ENCODE results near the gene SNX13.

SNX13 gene, protein sequence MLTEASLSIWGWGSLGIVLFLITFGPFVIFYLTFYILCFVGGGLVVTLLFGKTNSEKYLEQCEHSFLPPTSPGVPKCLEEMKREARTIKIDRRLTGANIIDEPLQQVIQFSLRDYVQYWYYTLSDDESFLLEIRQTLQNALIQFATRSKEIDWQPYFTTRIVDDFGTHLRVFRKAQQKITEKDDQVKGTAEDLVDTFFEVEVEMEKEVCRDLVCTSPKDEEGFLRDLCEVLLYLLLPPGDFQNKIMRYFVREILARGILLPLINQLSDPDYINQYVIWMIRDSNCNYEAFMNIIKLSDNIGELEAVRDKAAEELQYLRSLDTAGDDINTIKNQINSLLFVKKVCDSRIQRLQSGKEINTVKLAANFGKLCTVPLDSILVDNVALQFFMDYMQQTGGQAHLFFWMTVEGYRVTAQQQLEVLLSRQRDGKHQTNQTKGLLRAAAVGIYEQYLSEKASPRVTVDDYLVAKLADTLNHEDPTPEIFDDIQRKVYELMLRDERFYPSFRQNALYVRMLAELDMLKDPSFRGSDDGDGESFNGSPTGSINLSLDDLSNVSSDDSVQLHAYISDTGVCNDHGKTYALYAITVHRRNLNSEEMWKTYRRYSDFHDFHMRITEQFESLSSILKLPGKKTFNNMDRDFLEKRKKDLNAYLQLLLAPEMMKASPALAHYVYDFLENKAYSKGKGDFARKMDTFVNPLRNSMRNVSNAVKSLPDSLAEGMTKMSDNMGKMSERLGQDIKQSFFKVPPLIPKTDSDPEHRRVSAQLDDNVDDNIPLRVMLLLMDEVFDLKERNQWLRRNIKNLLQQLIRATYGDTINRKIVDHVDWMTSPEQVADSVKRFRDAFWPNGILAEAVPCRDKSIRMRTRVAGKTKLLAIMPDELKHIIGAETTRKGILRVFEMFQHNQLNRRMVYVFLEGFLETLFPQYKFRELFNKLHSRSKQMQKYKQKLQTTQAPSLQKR

DNA sequence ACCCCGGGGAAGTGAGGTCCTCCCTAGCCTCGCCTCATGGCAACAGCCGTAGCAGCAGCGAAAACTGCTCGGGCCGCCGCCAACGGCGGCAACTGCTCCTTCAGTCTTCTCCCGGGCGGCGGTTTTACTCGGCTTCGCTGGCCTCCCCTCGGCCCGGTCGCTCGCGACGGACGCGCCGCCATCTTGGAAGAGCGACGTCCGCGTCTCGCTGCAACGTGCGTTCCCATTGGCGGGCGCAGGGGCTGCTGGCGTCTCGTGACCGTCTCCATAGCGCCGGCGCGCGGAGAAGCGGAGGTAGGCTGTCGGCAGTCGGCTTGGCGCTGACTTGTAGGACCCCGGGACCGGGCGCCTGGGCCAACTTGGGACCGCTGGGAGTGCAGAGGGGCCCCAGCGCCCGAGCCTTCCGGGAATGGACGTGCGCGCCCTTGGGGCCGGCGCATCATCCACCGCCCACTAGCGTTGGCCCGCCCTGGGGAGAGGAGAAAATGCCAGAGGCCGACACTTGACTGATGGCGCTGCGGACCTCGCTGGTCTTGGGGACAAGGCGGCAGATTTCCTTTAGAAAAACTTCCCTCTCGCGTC, at the start of gene SNX13:
Gene SNX13, minus strand, starts transcription at position 193 of the 582 bp plus-strand sequence. CDS start 199 bp downstream, outside the sequence.
- DNase-seq (ENCODE audit: low read depth) = peak; percentile 66

DNA sequence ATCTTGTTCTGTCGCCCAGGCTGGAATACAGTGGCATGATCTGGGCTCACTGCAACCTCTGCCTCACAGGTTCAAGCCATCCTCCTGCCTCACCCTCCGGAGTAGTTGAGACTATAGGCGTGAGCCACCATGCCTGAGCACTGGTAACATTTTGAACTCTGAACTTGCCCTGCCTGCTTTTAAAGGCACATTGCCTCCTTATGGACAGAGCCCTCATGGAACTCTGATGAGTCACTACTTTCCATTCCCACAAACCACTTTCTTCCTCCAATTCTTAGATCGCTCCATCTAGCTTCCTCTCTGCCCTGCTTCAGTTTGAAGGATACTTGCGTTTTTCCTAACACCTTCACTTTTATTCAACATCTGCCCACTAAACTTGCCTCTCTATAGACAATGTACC, 49.3 kb upstream of the SNX13 start:
- no peak for DNase-seq (ENCODE audit: low read depth)

DNA sequence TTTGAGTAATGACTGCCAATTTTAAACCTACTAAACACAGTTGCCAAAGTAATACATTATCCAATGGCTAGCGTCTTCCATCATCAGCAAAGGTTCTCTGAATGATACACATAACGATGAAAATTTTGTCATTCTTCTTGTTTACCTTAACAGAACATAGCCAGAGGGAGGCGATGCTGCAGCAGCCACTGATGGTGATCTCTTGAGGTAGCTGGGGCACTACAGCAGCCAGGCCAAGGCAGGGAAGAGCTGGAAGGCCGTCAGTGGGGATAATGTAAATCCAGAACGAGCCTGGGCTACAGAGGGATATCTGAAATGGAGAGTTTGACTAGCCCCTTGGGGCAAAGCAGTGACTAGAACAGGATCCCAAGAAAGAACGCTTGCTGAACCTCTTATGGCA, 48.6 kb upstream of the SNX13 start:
- DNase-seq (ENCODE audit: low read depth) = no peak

DNA sequence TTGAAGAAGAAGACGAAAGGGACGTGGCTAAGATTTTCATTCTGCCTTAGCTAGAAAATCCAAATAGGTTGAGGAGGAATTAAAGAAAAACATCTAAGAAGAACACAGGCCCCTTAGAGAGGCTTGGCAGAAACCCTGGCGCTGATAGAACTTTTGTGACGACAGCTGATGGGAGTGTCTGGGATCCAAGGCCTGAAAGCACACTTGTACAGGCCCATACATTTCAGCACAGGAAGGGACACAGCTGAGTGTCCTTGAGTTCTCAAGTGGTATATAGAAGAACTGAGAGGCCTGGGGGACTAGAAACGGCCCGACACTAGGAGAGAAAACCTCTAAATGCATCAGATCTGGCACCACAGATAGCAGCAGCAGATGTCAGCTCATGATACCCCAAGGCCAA, 47.8 kb upstream of the SNX13 start:
- no peak for DNase-seq (ENCODE audit: low read depth)

DNA sequence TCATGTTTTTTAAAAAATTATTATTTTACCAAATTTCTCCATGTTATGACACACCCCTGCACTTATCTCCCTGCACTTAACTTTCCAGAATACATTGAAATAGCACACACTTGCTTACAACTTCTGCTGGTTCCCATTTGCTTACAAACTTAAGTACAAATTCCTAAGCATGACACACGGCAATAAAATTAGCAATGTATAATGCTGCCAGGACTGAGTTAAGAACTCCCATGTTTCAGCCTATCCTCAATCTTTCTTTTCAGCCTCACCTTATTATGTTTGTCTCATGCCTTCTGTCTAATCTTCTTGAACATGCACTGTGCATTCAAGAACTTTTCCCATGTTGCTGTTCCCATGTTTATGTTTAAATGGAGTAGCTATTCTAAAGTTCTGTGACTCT, 46.6 kb upstream of the SNX13 start:
- peak; percentile 65 for DNase-seq (ENCODE audit: low read depth)

DNA sequence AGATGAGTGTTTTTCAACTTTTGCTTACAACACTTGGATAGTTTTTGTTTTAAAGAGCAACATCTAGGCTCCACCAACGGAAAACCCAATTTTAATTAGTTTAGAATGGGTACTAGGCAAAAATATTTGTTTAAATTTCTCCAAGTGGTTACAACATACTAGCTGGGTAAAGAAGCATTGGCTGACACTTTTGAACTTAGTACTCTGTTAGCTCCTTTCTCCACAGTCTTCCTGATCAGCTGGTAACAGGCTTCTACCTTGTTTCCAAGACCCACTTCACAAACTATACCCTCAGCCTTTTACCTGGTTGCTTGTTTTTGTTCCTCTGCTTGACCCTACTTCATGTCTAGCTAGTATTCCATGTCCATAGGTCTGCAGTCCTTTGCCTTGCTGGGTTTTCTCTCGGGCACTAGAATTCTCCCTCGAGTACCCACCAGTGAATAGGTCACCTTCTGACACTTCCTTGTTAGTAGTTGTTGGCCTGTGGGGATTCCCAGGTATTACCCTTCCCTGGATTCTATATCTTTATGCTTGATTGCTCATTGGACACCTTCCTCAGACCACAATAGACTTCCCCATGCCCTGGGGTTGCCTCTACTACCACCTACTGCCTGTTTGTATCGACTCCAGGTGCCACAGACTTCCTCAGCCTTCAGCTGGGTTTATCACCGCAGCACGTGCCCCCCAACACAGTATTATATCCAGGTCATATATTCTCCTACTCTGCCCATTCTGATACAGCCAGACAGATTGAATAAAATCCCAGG, 45.4 kb upstream of the SNX13 start:
- DNase-seq (ENCODE audit: low read depth) = no peak

DNA sequence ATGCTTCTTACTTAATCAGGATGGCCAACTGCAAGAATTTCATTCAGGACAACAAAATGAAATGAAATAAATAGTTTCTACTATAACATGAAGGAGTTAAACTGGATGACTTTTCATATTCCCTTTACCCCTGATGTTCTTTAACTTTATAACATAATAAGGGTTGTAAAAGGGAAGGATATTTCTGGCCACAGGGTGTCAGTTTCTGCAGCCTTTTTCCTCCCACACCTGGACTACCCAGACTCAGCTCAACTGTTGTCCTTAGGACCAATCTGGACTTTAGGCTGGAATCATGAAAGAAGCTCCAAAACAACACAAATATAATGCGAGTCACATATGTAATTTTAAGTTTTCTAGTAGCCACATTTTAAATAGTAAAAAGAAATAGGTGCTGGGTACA, 44.0 kb upstream of the SNX13 start:
- DNase-seq (ENCODE audit: low read depth) = no peak

DNA sequence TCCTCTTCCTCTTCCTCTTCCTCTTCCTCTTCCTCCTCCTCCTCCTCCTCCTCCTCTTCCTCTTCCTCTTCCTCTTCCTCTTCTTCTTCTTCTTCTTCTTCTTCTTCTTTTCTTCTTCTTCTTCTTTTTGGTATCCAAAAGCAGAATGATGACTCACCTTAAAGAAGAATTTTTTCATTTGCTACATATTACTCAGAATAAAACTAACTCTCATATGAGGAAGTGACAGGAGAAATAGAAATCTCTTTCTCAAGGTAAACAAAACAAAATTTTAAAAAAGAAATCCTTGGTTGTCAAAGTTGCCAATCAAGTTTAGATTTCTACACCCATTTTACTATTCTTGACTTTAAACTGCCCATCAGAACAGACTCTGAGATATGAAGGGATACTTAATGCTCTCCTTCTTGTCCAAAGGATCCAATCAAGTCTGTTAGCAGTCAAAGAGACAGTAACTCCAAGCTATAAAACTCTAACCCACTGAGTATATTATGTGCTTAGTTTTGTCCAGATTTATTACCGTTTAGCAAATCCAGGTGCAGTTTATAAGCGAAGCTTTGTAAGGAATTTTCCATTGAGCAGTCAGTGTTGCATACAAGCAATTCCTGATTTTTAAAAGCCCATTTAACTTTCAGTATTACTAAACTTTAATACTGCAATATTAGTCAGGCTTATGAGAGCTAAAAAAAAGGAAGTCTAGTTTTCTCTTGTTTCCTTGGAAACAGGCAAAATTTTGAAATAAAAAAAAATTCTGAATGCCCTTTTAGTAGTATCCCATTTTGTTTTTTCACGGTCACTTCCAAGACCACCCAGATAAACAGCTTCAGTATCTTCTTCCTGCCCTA, 43.1 kb upstream of the SNX13 start:
- no peak for DNase-seq (ENCODE audit: low read depth)

DNA sequence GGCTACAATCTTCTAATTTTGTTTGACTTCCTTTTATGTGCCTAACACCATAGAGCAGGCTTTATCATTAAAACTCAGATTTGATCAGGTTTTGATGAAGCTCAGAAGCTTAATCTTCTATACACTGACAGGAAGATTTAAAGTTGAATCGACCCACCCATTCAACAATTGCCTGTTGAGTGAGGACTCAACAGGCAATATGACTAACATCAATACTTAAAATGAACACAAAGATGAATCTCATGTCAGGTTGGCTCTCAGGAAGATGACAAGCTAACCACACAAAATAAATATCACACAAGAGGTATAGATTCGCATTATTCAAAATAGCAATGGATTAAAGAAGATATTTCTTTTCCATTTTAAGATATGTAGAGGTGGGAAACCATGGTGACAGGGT, 36.7 kb upstream of the SNX13 start:
- DNase-seq (ENCODE audit: low read depth) = no peak

DNA sequence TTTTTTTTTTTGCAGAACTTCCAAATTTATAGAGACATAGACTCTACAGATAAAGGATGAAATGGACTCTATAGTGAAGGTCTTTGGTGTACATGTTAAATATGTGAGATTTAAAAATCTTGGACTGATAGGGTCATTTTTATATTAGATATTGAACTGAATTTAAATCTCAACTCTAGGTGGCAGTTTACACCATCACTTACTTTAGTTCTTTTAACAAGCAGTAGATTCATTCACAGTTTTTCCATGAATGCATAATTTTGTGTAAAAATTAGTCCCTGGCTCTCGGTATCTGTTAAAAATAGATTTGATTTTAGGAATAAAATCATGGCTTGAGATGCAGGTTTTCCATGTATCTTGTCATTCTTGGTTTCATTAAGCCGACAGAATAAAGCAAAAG, 31.1 kb upstream of the SNX13 start:
- DNase-seq (ENCODE audit: low read depth) = no peak

DNA sequence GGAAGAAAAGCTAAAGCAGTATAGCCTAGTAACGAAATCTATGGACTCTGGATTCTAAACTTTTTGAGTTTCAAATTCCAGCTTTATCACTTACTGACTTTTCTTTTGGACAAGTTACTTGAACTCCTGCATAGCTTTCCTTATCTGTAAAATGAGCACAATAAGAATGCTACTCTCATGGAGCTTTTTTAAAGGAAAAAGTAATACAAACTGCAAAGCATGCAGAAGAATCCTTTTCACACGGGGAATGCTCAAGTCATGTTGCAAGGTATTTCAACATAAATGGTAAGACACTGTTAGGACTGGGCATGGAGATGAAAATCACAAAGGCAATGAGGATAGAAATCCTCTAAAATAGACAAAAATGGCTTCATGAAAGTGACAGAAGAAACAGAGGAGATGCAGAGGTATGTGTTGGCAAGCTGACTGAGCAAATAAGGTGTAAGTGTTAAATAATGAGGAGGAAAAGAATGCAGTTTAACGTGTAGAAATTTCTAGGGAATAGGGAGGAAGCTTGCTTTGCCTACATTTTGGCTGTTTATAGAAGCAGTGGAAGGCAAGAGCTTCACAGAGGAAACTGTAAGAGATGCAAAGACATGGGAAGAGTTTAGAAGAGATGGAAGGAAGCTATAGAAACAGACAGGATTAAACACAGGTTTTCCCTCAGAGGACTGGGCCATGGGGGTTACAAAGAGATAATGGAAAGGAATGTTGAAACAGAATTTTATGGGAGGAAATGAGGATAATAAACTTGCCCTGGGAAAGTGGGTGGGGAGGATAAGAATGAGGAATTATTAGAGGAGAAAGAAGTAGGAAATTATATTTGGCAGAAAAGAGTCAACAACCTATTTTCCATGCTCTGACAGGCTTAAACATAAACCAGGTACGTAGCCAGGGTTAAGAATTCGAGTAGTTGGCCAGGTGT, 28.8 kb upstream of the SNX13 start:
- DNase-seq (ENCODE audit: low read depth) = no peak

DNA sequence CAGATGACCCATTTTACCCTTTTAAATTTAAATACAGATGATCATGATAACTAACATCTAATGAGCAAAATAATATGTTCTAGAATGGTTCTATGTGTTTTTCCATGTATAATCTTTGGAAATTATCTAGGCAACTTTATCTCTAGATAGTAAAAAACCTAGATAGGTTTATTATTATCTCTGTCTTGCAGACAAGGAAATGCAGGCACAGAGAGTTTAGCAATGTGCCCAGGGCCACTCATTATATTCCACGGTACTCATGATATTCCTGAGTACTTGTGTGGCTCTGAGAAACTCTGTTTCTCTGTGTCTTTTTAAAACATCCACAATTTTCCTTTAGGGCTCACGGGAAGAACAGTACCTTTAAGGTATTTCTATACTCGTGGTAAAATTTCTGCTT, 26.4 kb upstream of the SNX13 start:
- no peak for DNase-seq (ENCODE audit: low read depth)

DNA sequence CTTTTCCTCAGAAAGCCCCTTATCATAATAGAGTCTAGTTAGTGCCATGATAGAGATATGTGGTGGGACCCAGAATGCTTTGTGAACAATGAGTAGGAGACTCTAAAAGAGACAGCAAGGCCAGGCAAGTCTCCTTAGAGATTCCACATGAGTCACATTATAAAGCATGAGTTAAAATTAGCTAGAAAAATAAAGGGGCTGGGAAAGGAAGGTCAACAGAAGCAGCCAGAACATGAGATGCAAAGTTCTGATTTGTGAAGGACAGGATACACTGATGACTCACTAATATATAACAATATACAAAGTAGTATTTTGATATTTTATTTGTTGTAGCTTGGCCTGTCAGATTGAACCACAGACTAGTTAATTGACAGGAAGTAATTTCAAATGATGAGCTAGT, 25.3 kb upstream of the SNX13 start:
- no peak for DNase-seq (ENCODE audit: low read depth)

DNA sequence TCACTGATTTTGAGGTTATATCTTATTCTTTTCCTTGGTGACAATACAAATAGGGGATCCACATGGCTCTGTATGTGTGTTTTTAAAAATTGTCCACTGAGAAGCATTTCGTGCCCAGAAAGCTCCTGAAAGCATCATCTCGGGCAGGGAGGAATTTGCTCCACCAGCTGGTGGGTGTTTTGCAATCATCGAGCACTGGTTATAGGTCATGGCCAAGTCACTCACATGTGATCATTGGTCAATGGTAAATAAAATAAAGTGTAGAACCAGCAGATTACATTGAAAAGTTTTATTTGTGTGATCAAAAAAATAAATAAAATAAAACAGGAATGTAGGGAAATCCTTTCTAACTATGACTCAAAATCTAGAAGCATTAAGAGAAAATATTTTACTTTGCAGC, 23.0 kb upstream of the SNX13 start:
- peak; percentile 25 for DNase-seq (ENCODE audit: low read depth)

DNA sequence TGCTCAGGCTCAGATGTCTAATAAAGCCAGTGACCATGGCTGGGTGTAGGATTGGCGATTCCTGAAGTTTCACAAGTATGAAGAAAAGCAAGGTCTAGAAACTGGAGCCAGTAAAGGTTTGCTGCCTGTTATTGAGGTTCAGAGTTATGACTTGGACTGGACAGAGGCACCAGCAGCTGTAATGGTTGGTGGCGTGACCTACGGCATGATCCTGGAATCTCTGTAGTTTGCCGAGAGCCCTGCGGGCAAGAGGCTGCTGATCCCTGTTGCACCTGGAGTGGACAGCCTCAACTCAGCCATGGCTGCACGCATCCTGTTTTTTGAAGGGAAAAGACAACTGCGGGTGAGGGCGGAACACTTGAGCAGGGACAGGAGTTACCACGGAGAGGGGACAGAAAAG, 22.4 kb upstream of the SNX13 start:
- no peak for DNase-seq (ENCODE audit: low read depth)

DNA sequence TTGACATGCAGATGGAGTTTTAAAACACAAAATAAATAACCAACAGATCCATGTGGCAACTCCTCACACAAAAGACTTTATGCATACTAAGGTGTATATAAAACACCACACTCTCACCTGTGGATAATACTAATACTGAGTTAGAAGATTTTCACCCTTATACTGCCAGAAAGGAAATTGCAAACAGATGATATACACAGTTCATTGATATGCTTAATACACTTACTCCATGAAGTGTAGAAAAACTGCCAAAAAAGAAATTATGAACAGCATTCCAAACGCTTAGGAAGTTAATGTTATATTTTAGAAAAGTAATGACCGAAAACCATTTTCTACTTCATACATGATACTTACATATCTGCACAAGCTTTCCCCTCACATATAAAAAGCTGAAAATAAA, 17.6 kb upstream of the SNX13 start:
- no peak for DNase-seq (ENCODE audit: low read depth)

DNA sequence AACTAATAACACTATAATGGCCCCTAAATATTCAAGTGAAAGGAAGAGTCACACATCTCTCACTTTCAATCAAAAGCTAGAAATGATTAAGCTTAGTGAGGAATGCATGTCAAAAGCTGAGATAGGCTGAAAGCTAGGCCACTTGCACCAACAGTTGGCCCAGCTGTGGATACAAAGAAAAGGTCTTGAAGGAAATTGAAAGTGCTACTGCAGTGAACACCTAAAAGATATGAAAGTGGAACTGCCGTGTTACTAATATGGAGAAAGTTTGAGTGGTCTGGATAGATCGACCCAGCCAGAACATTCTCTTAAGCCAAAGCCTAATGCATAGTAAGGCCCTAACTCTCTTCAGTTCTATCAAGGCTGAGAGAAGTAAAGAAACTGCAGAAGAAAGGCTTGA, 12.1 kb upstream of the SNX13 start:
- DNase-seq (ENCODE audit: low read depth) = no peak

DNA sequence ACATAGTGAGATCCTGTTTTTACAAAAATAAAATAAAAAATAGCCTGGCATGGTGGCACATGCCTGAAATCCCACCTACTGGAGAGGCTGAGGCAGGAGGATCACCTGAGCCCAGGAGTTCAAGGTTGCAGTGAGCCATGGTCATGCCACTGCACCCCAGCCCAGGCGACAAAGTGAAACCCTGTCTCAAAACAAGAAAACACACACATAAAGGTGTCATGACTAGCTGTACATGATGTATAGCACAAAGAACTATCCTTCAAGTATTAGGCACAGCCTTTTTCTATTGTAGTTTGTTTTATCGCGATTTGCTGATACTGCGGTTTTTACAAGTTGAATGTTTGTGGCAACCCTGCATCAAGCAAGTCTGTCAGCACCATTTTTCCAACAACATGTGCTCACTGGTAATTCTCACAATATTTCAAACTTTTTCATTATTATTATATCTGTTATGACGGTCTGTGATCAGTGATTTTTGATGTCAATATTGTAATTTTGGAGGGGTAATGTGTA, 11.5 kb upstream of the SNX13 start:
- no peak for DNase-seq (ENCODE audit: low read depth)

DNA sequence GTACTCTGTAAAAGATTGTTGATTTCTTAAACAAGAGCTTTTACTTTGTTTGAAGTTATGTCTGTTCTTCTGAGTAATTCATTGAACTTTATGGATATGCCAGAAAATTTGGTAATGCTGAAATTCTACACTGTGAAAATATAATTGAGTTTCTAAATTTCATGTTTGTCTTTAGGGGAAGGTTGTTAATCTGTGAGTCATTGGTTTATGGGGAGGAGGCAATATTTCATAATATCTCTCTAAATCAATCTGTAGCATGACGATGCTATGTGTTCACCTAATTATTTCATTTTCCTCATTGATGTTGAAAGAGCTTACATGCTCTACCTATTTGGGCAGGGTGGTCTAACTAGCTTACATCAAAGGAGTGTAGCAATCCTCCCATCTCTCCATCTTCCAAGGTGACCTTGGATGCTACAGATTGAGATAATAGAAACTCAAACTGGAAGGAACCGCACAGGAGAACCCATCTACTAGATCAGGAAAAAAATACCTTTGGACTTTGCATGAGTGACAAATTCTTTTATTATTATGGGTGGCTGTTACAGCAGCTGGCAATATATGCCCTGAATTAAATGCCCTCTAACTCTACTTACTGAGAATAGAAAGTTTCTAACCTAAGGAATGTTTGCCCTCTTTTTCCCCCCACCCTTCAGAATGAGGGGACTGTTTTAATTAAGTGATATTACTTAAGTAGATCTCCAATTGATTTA, 8.4 kb upstream of the SNX13 start:
- DNase-seq (ENCODE audit: low read depth) = peak; percentile 42

Data from HS-5 (cell line).